HG03139 (cell line): ENCODE results near the gene RAB11FIP4.

Source experiments
- ATAC-seq: cut with Tn5 transposase; IDR thresholded peaks from one replicate; pipeline ENCODE4 v1.9.1; 2021; ENCODE audit not compliant: unreplicated experiment

Gene RAB11FIP4

DNA sequence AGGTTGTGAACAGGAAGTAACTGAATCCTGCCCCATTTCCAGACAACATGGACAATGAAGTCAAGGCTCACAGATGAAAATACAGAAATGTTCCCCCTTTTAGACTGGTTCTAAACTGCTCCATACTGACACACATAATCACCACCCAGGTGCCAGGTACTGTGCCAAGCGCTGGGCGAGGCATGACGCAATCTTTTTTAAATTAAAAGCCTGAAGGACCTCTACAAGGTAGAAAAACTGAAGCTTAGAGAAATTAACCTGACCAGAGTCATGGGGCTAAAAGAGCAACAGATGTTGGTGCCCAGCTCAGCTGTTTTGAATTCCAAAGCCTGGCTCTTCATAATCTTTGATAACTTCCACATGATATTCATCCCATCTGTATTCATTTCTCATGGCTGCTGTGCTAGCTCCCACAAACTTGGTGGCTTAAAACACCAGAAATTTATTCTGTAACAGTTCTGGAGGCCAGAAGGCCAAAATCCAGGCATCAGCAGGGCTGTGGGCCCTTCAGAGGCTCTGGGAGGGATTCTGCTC lies 4.9 kb upstream of the RAB11FIP4 start:
- no peak for ATAC-seq

- ATAC-seq, result no peak
Measured at GRCh38 chr17:31387438-31387837, 4.0 kb upstream of the RAB11FIP4 start.

DNA sequence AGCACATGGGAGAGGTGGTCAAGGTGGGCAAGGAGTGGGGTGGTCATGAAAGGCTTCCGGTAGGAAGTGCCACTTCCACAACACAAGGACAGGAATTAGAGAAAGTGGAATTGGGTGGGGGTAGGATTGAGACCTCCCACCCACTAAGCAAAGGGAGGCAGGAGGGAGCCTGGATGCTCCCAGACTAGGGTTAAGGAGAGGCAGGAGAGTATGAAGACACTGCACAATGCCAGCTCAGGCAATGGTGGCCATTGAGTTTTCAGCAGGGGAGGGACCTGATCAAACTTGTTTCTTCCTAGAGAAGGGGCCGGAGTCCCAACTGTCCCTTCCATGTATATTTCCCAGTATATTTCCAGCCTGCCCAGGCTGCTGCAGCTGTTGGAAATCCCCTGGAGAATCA lies 3.1 kb upstream of the RAB11FIP4 start:
- ATAC-seq, result no peak

GRCh38 chr17:31388770-31389656 lies 2.5 kb upstream of the RAB11FIP4 start:
- no peak for ATAC-seq

DNA sequence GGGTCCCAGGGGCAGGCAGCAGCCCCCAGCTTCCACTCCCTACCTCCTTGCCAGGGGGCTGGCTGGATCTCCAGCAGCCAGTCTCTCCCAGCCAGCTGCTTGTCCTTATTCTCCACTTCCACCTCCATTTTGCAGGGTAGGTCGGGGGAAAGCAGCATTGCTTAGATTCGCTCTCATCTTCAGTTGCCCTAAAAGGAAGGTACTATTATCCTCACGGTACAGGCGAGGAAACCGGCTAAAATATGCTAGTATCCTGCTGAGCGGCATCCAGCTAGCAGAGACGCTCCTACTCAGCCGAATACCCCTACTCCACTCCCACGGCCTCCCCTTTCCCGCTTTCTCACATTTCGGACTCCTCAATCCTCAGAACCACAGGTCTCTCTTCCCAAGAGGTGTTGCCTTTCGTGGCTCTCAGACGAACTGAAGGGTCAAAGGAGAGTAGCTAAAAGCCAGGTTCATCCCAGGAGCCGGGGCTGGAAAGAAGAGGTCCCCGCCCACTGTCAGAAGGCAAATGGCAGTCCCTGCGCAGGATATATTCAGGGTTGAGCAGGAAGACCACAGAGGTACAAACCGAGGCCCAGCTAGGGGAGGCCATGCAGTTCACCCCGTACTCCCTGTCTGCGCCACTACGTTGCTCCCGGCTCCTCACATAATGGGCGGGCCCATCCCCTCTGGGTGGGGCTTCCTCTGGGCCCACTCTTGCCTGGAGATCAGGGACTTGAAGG lies 1.7 kb upstream of the RAB11FIP4 start:
- ATAC-seq, result no peak

GRCh38 chr17:31390426-31390747 lies 1.1 kb upstream of the RAB11FIP4 start:
- ATAC-seq, result no peak

GRCh38 chr17:31390748-31391495 lies 553 bp upstream of the RAB11FIP4 start:
- no peak for ATAC-seq

DNA sequence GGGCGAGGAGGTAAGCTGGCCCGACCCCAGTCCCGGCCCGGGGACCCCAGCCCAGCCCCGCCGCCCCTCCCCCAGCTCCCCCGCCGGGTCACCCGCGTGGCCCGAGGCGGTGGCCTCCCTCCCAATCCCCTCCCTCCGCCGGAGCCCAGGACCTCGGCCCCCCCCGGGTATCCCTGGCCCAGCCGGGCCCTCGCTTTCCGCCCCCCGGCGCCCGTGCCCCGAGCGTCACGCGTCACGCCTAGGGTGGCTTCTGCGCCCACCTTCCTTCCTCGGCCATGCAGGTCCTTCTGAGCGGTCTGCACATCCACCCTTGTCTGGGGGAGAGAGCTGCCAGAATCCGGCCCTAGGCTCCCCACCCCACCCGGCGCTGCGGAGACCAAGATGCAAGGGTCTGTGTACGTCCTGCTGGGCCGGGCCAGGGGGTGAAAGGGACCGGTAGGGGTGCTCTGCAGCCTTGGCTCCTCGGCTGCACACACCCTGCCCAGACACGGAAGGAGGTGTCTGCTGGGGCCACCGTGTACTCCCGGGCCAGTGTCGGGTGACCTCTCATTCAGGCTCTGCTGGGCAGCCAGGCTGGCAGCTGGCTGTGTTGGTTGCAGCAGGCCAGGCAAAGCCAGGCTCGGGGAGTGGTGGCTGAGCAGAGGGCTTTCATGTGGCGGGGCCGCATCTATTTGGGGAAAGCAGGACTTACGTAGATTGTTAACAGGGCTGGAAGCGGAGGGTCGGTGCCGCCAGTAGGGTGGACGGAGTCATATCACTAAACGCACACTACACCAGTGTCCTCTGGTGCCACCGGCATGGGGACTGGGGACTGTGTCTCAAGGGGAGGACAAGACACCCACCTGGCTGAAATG lies 754 bp downstream of the RAB11FIP4 start:
- no peak for ATAC-seq

- no peak for ATAC-seq
Measured at GRCh38 chr17:31392856-31393748, 1.6 kb downstream of the RAB11FIP4 start.

- ATAC-seq, result no peak
Measured at GRCh38 chr17:31393749-31394146, 2.3 kb downstream of the RAB11FIP4 start.

DNA sequence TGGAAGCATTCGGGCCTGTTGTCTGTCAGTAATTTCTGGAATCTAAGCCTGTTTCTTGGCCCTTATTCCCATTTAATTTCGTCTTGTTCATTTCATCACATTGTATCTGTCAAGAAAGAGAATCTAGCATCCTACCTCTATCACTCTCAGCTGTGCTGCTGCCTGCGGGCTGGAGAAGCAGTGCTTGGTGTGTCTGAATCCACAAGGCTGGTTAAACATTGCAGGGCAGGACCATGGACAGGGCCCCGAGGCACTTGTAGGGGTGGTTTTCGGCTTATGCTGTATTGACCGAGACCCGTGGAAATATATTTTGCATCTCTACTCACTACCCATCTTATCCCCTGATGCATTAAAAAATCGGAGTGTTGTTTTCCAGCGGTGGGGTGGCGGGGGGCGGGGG lies 3.1 kb downstream of the RAB11FIP4 start:
- ATAC-seq, result no peak

DNA sequence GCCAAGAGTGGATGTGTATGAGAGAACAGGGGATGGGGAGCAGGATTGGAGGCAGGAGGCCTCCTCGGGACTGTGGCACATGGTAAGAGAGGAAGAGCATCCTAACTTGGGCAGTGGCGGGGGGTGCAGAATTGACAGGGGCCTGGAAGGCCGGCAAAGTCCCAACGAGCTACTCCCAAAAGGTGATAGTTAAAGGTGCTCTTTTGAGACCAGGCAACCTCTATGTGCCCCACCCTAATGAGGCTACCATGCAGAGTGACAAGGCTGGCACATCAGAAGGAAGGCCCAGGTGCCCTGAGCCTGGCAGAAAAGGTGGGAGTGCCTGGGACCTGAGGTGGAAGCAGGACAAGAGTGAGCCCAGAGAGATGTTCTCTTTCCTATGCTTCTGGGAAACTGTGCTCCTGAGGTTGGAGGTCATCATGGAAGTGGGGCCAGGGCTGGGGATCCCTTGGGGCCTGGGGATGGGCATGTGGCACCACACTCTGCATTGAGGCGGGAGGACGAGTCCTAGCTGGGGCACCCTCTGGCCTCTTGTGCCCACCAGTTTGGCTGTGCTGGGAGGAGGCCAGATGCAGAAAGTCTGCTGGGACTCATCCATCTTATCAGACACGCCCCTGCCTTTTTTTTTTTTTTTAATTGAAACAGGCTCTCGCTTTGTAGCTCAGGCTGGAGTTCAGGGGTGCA lies 5.9 kb downstream of the RAB11FIP4 start:
- ATAC-seq, result no peak

DNA sequence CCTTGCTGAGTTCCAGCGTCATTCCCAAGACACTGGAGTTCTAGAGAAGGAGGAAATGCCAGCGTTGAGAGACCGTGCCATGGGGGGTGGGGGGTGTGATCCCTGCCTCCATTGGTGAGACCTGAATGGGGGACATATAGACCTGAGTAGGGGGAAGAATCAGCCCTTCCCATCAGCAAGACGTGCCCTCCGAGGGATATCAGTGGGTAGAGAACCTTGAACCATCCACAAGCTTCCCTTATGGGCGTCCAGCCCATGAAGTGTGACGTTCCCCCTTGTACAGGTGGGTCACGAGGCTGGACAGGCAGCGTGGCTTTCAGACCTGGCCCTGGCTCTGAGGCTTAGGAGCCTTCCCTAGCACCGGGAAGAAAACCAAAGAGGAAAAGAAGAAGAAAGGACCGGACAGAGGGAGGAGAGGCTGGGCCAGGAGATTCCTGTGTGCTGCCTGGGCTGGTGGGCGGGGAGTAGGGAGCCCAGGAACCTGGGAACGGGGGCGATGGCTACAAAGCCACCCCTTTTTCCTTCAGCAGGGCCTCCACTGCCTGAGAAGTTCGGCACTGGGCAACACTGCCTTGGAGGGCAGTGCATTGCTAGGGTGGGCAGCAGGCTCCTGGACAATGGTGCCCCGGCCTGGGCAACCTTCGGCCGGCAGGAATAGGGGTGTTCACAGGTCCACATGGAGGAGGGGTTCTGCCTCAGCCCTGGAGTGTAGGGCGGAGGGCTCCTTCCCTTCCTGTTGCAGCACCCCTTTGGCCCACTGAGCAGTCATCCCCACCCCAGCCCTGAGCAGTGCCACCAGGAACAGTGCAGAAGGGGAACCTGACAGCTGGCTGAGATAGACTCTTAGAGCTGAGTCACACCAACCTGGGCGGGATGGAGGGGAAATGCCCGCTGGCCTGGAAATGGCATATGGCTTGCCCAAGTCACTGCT lies 7.2 kb downstream of the RAB11FIP4 start:
- ATAC-seq, result no peak

DNA sequence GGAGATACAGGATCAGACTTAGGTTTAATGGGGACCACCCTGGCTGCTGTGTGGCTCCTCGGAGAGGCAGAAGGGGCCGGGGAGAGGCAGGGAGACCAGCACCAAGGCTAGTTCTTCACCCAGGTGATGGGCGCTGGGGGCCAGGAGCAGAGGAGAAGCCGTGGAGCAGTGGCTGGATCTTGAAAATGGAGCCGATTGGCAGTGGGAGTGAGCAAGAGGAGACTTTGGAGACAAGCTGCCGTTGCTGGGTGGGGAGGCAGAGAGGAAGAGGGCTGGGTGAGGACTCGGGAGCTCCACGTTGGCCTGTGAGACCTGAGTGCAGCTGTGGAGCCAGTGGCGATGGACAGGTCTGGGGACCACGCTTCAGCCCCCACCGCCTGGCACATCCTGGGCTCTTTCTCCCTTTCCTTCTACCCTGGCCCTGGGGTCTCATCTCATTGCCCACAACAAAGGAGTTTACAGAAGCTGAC lies 9.0 kb downstream of the RAB11FIP4 start:
- ATAC-seq, result no peak

DNA sequence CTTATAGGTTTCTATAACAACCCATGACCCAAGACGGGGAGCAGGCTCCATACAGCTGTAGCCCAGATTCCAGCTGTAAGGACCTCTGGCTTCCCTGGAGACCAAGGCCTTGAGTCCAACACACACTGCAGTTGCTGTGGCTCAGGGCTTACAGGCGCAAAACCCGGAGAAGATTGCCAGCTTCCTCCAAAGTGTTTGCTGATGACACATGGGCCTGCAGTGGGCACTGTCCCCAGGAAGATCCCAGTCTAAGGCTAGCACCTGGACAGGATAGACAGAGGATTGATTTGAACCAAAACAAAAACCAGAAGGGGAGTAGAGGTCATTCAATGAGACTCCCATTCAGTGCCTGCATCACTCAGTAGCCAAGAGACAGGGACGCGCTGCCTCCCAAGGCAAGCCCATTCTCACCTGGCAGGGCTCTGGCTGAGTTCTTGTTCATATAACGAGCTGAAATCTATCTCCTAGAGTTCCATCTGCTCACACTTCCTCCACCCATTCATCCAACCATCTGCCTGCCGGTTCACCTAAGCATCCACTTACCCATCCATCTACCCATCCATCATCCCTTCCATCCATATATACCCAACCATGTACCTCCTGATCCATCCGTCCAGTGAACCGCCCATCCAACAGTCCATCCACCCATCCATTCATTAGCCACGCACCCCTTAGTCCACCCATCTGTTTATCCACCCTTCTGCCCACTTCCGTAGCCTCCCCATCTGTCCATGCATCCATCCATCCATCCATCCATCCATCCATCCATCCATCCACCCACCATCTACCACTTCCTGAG lies 10.2 kb downstream of the RAB11FIP4 start:
- no peak for ATAC-seq

DNA sequence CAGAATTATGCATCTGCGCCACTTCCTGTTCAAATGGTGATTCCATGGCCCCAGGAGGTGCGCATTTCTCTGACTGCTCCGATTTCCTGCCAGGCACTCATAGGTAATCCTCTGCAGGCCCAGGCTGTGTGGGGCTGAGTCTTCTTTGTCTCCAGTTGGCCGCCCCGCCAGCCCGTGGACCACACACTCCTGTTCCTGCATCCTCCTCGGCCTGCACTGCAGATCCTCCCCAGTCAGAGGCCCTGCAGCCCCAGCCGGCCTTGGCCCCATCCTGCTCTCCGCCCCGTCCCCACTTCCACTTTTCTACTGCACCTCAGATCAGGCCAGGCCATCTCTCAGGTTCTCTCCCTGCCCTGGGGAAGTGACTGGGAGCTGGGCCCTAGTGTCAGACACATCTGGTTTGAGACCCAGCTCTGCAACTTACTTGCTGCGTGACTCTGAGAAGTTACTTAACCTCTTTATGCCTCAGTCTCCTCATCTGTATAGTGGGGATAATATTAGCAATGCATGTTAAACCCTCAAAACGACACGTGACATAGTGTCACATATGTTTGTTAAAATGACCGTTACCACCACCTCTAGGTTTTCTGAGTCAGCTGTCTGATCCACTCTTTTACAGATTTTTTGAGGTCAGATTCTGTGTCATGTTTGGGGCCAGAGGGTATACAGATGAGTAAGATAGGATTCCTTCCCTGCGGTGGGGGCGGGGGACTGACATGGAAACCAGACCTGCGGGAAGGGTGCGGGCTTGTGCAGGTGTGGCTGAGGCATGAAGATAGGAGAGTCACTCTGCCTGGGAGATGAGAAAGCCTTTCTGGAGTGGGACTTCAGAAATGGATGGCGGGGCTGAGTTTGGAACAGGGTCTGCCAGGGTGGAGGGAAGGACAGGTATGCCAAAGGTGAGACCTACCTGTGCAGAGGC lies 12.8 kb downstream of the RAB11FIP4 start:
- no peak for ATAC-seq
